Trophoblast cell (in vitro differentiated cells and primary cell): Measurements from ENCODE around the gene FCHSD2.

Experiments used
- DNase-seq, 2 donors: peaks; one replicate each; pipeline ENCODE4 v3.0.0-alpha.2; 2016
- H2AFZ ChIP-seq: 2 replicates; pipeline ENCODE4 v1.6.1; 2013; ENCODE audit warnings: low read length, moderate library complexity, mild to moderate bottlenecking; ENCODE audit not compliant: insufficient read depth, poor library complexity
- H2AK5ac ChIP-seq: 2 replicates; pipeline ENCODE4 v1.6.1; 2013; ENCODE audit warnings: mild to moderate bottlenecking, low read length
- H2BK120ac ChIP-seq: 2 replicates; pipeline ENCODE4 v1.6.1; 2013; ENCODE audit warnings: low read length, mild to moderate bottlenecking, moderate library complexity; ENCODE audit not compliant: insufficient read depth, poor library complexity
- H2BK12ac ChIP-seq: 2 replicates; pipeline ENCODE4 v1.6.1; 2013; ENCODE audit warnings: mild to moderate bottlenecking, low read length, moderate library complexity
- H2BK5ac ChIP-seq: 2 replicates; pipeline ENCODE4 v1.6.1; 2013; ENCODE audit warnings: low read length, low read depth, moderate library complexity, mild to moderate bottlenecking; ENCODE audit not compliant: poor library complexity
- H3K14ac ChIP-seq: 2 replicates; pipeline ENCODE4 v1.6.1; 2013; ENCODE audit warnings: mild to moderate bottlenecking, low read length
- H3K18ac ChIP-seq: 2 replicates; pipeline ENCODE4 v1.6.1; 2013; ENCODE audit warnings: mild to moderate bottlenecking, low read length
- H3K23ac ChIP-seq: 2 replicates; pipeline ENCODE4 v1.6.1; 2013; ENCODE audit warnings: low read length
- H3K27ac ChIP-seq: 2 replicates; pipeline ENCODE4 v1.5.1; 2013; ENCODE audit warnings: low read depth, mild to moderate bottlenecking, inconsistent platforms, low read length, moderate library complexity
- H3K27me3 ChIP-seq: 2 replicates; pipeline ENCODE4 v1.6.1; 2013; ENCODE audit warnings: inconsistent platforms, mild to moderate bottlenecking, low read length, moderate library complexity; ENCODE audit not compliant: insufficient read depth
- H3K36me3 ChIP-seq, 2 experiments: 1 replicate in 1 of 2; 2 replicates in 1 of 2; pipeline ENCODE4 v1.6.1; 2013; ENCODE audit warnings: low read length in 2 of 2, mild to moderate bottlenecking in 2 of 2, moderate library complexity in 1 of 2; ENCODE audit not compliant: insufficient read depth in 2 of 2, control insufficient read depth in 1 of 2
- H3K4ac ChIP-seq: 2 replicates; pipeline ENCODE4 v1.6.1; 2013; ENCODE audit warnings: low read depth, mild to moderate bottlenecking, low read length, moderate library complexity
- H3K4me1 ChIP-seq, 2 experiments: 1 replicate in 1 of 2; 2 replicates in 1 of 2; pipeline ENCODE4 v1.6.1; 2013; ENCODE audit warnings: low read length in 2 of 2, mild to moderate bottlenecking in 2 of 2, moderate library complexity in 1 of 2; ENCODE audit not compliant: insufficient read depth in 2 of 2, control insufficient read depth in 1 of 2
- H3K4me2 ChIP-seq: 2 replicates; pipeline ENCODE4 v1.6.1; 2013; ENCODE audit warnings: inconsistent platforms, mild to moderate bottlenecking, low read length, moderate library complexity
- H3K4me3 ChIP-seq: 2 replicates; pipeline ENCODE4 v1.5.1; 2013; ENCODE audit warnings: mild to moderate bottlenecking, low read depth, low read length, inconsistent platforms
- H3K79me1 ChIP-seq: one replicate; pipeline ENCODE4 v1.6.1; 2013; ENCODE audit warnings: low read length
- H3K79me2 ChIP-seq: 2 replicates; pipeline ENCODE4 v1.6.1; 2013; ENCODE audit warnings: low read length, mild to moderate bottlenecking; ENCODE audit not compliant: control insufficient read depth, insufficient read depth, poor library complexity
- H3K9ac ChIP-seq: 2 replicates; pipeline ENCODE4 v1.6.1; 2013; ENCODE audit warnings: mild to moderate bottlenecking, low read length
- H3K9me3 ChIP-seq: 2 replicates; pipeline ENCODE4 v1.6.1; 2013; ENCODE audit warnings: low read depth, mild to moderate bottlenecking, control low read depth, inconsistent platforms, low read length; ENCODE audit not compliant: insufficient read depth
- H4K12ac ChIP-seq: 2 replicates; pipeline ENCODE4 v1.6.1; 2013; ENCODE audit warnings: low read depth, mild to moderate bottlenecking, low read length, moderate library complexity
- H4K8ac ChIP-seq: 2 replicates; pipeline ENCODE4 v1.6.1; 2013; ENCODE audit warnings: low read depth, mild to moderate bottlenecking, low read length, moderate library complexity
- H4K91ac ChIP-seq: one replicate; pipeline ENCODE4 v1.6.1; 2013; ENCODE audit warnings: low read depth, mild to moderate bottlenecking, low read length, moderate library complexity
- WGBS: extraction: QIAGEN DNeasy Blood & Tissue Kit; methylation state at CpG from one replicate; pipeline ENCODE4 v1.1.7; 2013; ENCODE audit warnings: missing lambda C conversion rate; ENCODE audit not compliant: insufficient read length, insufficient coverage; ENCODE audit errors: extremely low coverage; 5-methylcytosine and 5-hydroxymethylcytosine counted together

Gene FCHSD2

DNA sequence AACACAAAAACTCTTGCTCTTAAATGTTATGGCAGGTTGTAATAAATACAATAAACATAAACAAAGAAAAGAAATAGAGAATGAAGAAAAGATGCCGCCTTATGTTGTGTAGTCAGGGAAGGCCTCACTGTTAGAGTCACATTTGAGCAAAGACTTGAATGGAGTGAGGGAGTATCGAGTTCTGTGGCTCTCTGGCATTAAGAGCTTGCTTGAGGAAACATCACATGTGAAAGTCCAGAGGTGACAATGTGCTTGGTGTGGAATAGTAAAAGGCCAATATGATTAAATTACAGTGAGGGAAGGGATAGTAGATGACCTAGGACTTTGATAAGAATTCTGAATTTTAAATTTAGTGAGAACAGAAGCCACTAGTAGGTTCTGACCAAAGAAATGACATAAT lies 188.5 kb downstream of the FCHSD2 start:
- H4K91ac ChIP-seq, result no peak overlapping the region
- H3K9me3 ChIP-seq, result no peaks in the 10 kb centered on the region
- no peak overlapping the region for H3K4ac ChIP-seq
- H3K9ac ChIP-seq, result no peak overlapping the region
- no peak overlapping the region for H3K18ac ChIP-seq
- no peaks in the 10 kb centered on the region for H3K4me1 ChIP-seq
- no peaks in the 10 kb centered on the region for H3K27me3 ChIP-seq
- no peak overlapping the region for H4K12ac ChIP-seq
- no peak overlapping the region for H2AFZ ChIP-seq
- H3K23ac ChIP-seq, result no peak overlapping the region
- no peak overlapping the region for H3K14ac ChIP-seq
- no peak for DNase-seq
- H3K4me3 ChIP-seq, result no peak overlapping the region
- H3K36me3 ChIP-seq, result no peaks in the 10 kb centered on the region
- no peak overlapping the region for H4K8ac ChIP-seq
- H2AK5ac ChIP-seq, result no peak overlapping the region
- H3K4me2 ChIP-seq, result no peak overlapping the region
- H2BK120ac ChIP-seq, result no peak overlapping the region
- no CpG with 5 or more reads among the region's 2 CpGs for WGBS
- no peak overlapping the region for H2BK12ac ChIP-seq
- no peaks in the 10 kb centered on the region for H3K79me1 ChIP-seq
- H3K79me2 ChIP-seq, result no peaks in the 10 kb centered on the region
- no peak overlapping the region for H3K27ac ChIP-seq
- H2BK5ac ChIP-seq, result no peak overlapping the region

GRCh38 chr11:72951888-72952287 lies 190.2 kb downstream of the FCHSD2 start:
- no peak overlapping the region for H4K91ac ChIP-seq
- no peak overlapping the region for H3K9ac ChIP-seq
- DNase-seq, result no peak
- no peak overlapping the region for H4K8ac ChIP-seq
- no peaks in the 10 kb centered on the region for H3K27me3 ChIP-seq
- no peak overlapping the region for H3K4me2 ChIP-seq
- no peaks in the 10 kb centered on the region for H3K79me1 ChIP-seq
- H3K4me1 ChIP-seq, result no peaks in the 10 kb centered on the region
- H2BK120ac ChIP-seq, result no peak overlapping the region
- no peak overlapping the region for H2BK5ac ChIP-seq
- no peak overlapping the region for H3K14ac ChIP-seq
- H2AFZ ChIP-seq, result no peak overlapping the region
- H3K23ac ChIP-seq, result no peak overlapping the region
- H3K4ac ChIP-seq, result no peak overlapping the region
- H3K4me3 ChIP-seq, result no peak overlapping the region
- H2BK12ac ChIP-seq, result no peak overlapping the region
- H3K18ac ChIP-seq, result no peak overlapping the region
- H4K12ac ChIP-seq, result no peak overlapping the region
- no peak overlapping the region for H3K27ac ChIP-seq
- no peaks in the 10 kb centered on the region for H3K9me3 ChIP-seq
- no peak overlapping the region for H2AK5ac ChIP-seq
- H3K36me3 ChIP-seq, result no peaks in the 10 kb centered on the region
- H3K79me2 ChIP-seq, result no peaks in the 10 kb centered on the region

- no peak overlapping the region for H4K91ac ChIP-seq
- H3K9me3 ChIP-seq, result no peaks in the 10 kb centered on the region
- H3K79me2 ChIP-seq, result no peaks in the 10 kb centered on the region
- no peaks in the 10 kb centered on the region for H3K27me3 ChIP-seq
- no peaks in the 10 kb centered on the region for H3K79me1 ChIP-seq
- no peak overlapping the region for H3K23ac ChIP-seq
- no peak overlapping the region for H3K14ac ChIP-seq
- no peak overlapping the region for H2BK5ac ChIP-seq
- H2AFZ ChIP-seq, result no peak overlapping the region
- peak; percentile 74 to 84 for DNase-seq
- no peak overlapping the region for H3K4ac ChIP-seq
- no peak overlapping the region for H2BK120ac ChIP-seq
- H3K36me3 ChIP-seq, result no peaks in the 10 kb centered on the region
- no CpG with 5 or more reads among the region's 4 CpGs for WGBS
- no peak overlapping the region for H3K4me2 ChIP-seq
- H3K9ac ChIP-seq, result no peak overlapping the region
- H2BK12ac ChIP-seq, result no peak overlapping the region
- no peaks in the 10 kb centered on the region for H3K4me1 ChIP-seq
- no peak overlapping the region for H3K18ac ChIP-seq
- H3K4me3 ChIP-seq, result no peak overlapping the region
- H4K8ac ChIP-seq, result no peak overlapping the region
- no peak overlapping the region for H3K27ac ChIP-seq
- no peak overlapping the region for H2AK5ac ChIP-seq
- H4K12ac ChIP-seq, result no peak overlapping the region
Observed at GRCh38 chr11:72951193-72951592, 190.9 kb downstream of the FCHSD2 start.

DNA sequence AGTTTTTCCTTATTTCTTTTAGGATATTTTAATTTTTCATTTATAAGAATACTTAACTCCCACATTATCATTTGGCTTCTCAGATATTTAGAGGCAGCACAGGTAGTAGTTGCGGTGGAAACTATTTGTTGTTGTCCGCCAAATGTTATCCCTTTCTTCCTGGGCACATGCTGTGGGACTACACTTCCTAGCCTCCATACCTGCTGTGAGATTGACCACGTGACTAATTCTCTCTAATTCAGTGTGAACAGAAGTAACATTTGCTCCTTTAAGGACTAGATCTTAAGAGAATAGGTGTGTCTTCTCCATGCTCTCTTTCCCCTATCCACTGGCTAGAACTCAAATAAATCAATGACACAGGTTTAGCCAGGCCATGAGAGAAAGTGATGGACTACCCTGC lies 191.4 kb downstream of the FCHSD2 start:
- no peak overlapping the region for H4K8ac ChIP-seq
- H3K79me1 ChIP-seq, result no peaks in the 10 kb centered on the region
- no peak overlapping the region for H4K91ac ChIP-seq
- H3K18ac ChIP-seq, result no peak overlapping the region
- H3K36me3 ChIP-seq, result no peaks in the 10 kb centered on the region
- no peak overlapping the region for H3K14ac ChIP-seq
- no peak overlapping the region for H3K4me2 ChIP-seq
- no peak overlapping the region for H3K27ac ChIP-seq
- no peak overlapping the region for H2BK5ac ChIP-seq
- H3K79me2 ChIP-seq, result no peaks in the 10 kb centered on the region
- no peak overlapping the region for H4K12ac ChIP-seq
- no peak overlapping the region for H2AK5ac ChIP-seq
- WGBS, result no CpG with 5 or more reads among the region's 3 CpGs
- no peak overlapping the region for H3K23ac ChIP-seq
- H2AFZ ChIP-seq, result no peak overlapping the region
- H3K4me3 ChIP-seq, result no peak overlapping the region
- no peak overlapping the region for H3K9ac ChIP-seq
- H3K9me3 ChIP-seq, result no peaks in the 10 kb centered on the region
- no peaks in the 10 kb centered on the region for H3K4me1 ChIP-seq
- no peak overlapping the region for H3K4ac ChIP-seq
- no peak overlapping the region for H2BK12ac ChIP-seq
- no peaks in the 10 kb centered on the region for H3K27me3 ChIP-seq
- no peak overlapping the region for H2BK120ac ChIP-seq
- DNase-seq, result no peak

DNA sequence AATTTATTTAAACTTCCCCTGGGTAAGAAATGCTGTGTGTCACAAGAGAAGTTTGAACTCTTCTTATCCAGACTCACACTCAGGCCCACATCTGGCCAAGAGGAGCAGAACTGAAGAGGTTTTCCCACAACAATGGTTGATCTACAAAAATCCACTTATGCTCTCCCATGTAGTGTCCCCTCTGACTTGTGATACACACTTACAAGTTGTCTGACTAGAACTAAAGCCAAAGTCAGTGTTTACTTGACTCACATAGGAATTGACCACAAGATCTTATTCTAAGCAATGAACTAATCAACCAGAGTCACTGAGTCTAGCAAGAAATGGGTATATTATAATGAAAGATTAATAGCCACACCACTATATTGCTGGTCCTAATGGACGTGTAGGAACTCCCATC lies 194.9 kb downstream of the FCHSD2 start:
- Histone ChIP-seq H2AFZ (no peak overlapping the region), H3K36me3 (no peaks in the 10 kb centered on the region), H3K14ac (no peak overlapping the region), H3K4me1 (no peaks in the 10 kb centered on the region), H4K12ac (no peak overlapping the region), H4K8ac (no peak overlapping the region), H3K27me3 (no peaks in the 10 kb centered on the region), H3K18ac (no peak overlapping the region), H3K4ac (no peak overlapping the region), H3K4me3 (no peak overlapping the region), H3K79me2 (no peaks in the 10 kb centered on the region), H3K27ac (no peak overlapping the region), H2BK120ac (no peak overlapping the region), H2BK5ac (no peak overlapping the region), H4K91ac (no peak overlapping the region), H3K79me1 (no peaks in the 10 kb centered on the region), H3K9me3 (no peaks in the 10 kb centered on the region), H2BK12ac (no peak overlapping the region), H3K23ac (no peak overlapping the region), H3K4me2 (no peak overlapping the region), H3K9ac (no peak overlapping the region), H2AK5ac (no peak overlapping the region)
- no CpG with 5 or more reads among the region's 1 CpG for WGBS
- DNase-seq, result no peak
